MCF 10A (cell line): ENCODE results near the gene STARD13. TPM values are rescaled to one million over a fixed set of nuclear protein-coding genes. Genes with fewer than 3 reads are reported as not detected.

Experiments
- BruUV-seq: library from RNA; stranded (reverse); fragments of 400-500 nt; replicated peaks from 2 replicates; lab custom pipeline; 2021; lab: Mats Ljungman, UMichigan
- CTCF ChIA-PET: fragments of 300-600 bp; sonication (Branson Sonifier 250); formaldehyde crosslinking; extraction: SDS; loops from one replicate; lab custom pipeline; 2021; ENCODE audit warnings: antibody characterized with exemption, inconsistent platforms; lab: Yijun Ruan, JAX
- POLR2A ChIA-PET: fragments of 300-600, 350-650 bp; sonication (Branson Sonifier 250); formaldehyde crosslinking; extraction: SDS; loops from one replicate; lab custom pipeline; 2020; ENCODE audit warnings: antibody characterized with exemption, inconsistent platforms; lab: Yijun Ruan, JAX
- DNase-seq: peaks from one replicate; pipeline ENCODE4 v3.0.0-alpha.2; 2018; ENCODE audit not compliant: unreplicated experiment
- H3K27ac Mint-ChIP-seq: one replicate; pipeline ENCODE4 v1.8.0; 2022; ENCODE audit warnings: mild to moderate bottlenecking, low read depth, mixed read lengths; ENCODE audit not compliant: unreplicated experiment
- H3K27me3 Mint-ChIP-seq: one replicate; pipeline ENCODE4 v1.8.0; 2022; ENCODE audit warnings: mixed read lengths; ENCODE audit not compliant: insufficient read depth, unreplicated experiment
- H3K36me3 Mint-ChIP-seq: one replicate; pipeline ENCODE4 v1.8.0; 2022; ENCODE audit warnings: mild to moderate bottlenecking, moderate library complexity, mixed read lengths; ENCODE audit not compliant: insufficient read depth, unreplicated experiment
- H3K4me1 Mint-ChIP-seq: one replicate; pipeline ENCODE4 v1.8.0; 2022; ENCODE audit warnings: mixed read lengths; ENCODE audit not compliant: insufficient read depth, unreplicated experiment
- H3K4me3 Mint-ChIP-seq: one replicate; pipeline ENCODE4 v1.8.0; 2022; ENCODE audit warnings: mild to moderate bottlenecking, moderate library complexity, mixed read lengths; ENCODE audit not compliant: unreplicated experiment
- H3K9me3 Mint-ChIP-seq: one replicate; pipeline ENCODE4 v1.8.0; 2022; ENCODE audit warnings: mixed read lengths; ENCODE audit not compliant: unreplicated experiment
- CTCF ChIP-seq: fragments of 200-600 bp; IDR thresholded peaks from one replicate; pipeline ENCODE4 v1.8.0; 2022; ENCODE audit warnings: antibody characterized with exemption, mild to moderate bottlenecking; ENCODE audit not compliant: unreplicated experiment
- intact Hi-C: fragments of 100-400 bp; cut with micrococcal nuclease; formaldehyde crosslinking; loops from 2 replicates; pipeline ENCODE4 v1.14.1; 2022
- total RNA-seq: library from RNA; stranded (reverse); gene quantifications from 2 replicates; pipeline ENCODE4 v1.2.3, GENCODE V29; 2022

The STARD13 gene
- total RNA-seq, 1 experiment from 2014 or later, result 31.9 TPM

GRCh38 chr13:33328701-33329100, 43.1 kb upstream of the STARD13 start:
- no TSS peak for BruUV-seq
- H3K9me3 Mint-ChIP-seq, result no peaks in the 10 kb centered on the region
- ChIA-PET POLR2A (no interaction called here), CTCF (interaction anchor here (0.5 to 0.8 kb wide), 3 partner anchors 14 to 42 kb away, joined by 3 to 4 read pairs (median 3); no protein-coding TSS in a partner anchor)
- intact Hi-C loops, result no loop called here
- no peaks in the 10 kb centered on the region for H3K4me1 Mint-ChIP-seq
- no peaks in the 10 kb centered on the region for H3K27me3 Mint-ChIP-seq
- no peaks in the 10 kb centered on the region for H3K36me3 Mint-ChIP-seq
- peak; percentile 12 for DNase-seq
- no peak overlapping the region for H3K27ac Mint-ChIP-seq
- TF ChIP-seq CTCF, result no peak
- no peak overlapping the region for H3K4me3 Mint-ChIP-seq

GRCh38 chr13:33326723-33327122, 41.2 kb upstream of the STARD13 start:
- no peak for DNase-seq
- POLR2A ChIA-PET, result interaction anchor here (0.6 kb wide), 2 partner anchors 119 to 473 kb away, joined by 4 read pairs; no protein-coding TSS in a partner anchor
- H3K4me3 Mint-ChIP-seq, result no peak overlapping the region
- BruUV-seq, result no TSS peak
- intact Hi-C loops, result no loop called here
- no peaks in the 10 kb centered on the region for H3K36me3 Mint-ChIP-seq
- TF ChIP-seq CTCF, result no peak
- H3K9me3 Mint-ChIP-seq, result no peaks in the 10 kb centered on the region
- H3K27me3 Mint-ChIP-seq, result no peaks in the 10 kb centered on the region
- H3K27ac Mint-ChIP-seq, result no peak overlapping the region
- no peaks in the 10 kb centered on the region for H3K4me1 Mint-ChIP-seq
- CTCF ChIA-PET, result no interaction called here

- intact Hi-C loops, result no loop called here
- H3K27ac Mint-ChIP-seq, result no peak overlapping the region
- H3K27me3 Mint-ChIP-seq, result no peaks in the 10 kb centered on the region
- ChIA-PET POLR2A (interaction anchor here (0.6 kb wide), 1 partner anchor 119 kb away, joined by 4 read pairs; no protein-coding TSS in a partner anchor), CTCF (no interaction called here)
- no peaks in the 10 kb centered on the region for H3K9me3 Mint-ChIP-seq
- no peaks in the 10 kb centered on the region for H3K36me3 Mint-ChIP-seq
- TF ChIP-seq CTCF, result no peak
- DNase-seq, result no peak
- no TSS peak for BruUV-seq
- H3K4me3 Mint-ChIP-seq, result no peak overlapping the region
- no peaks in the 10 kb centered on the region for H3K4me1 Mint-ChIP-seq
These were observed 40.7 kb upstream of the STARD13 start for GRCh38 chr13:33326246-33326645.

- H3K9me3 Mint-ChIP-seq, result no peaks in the 10 kb centered on the region
- TF ChIP-seq CTCF, result no peak
- no peak overlapping the region for H3K27ac Mint-ChIP-seq
- intact Hi-C loops, result no loop called here
- no peak overlapping the region for H3K4me3 Mint-ChIP-seq
- no peaks in the 10 kb centered on the region for H3K4me1 Mint-ChIP-seq
- POLR2A ChIA-PET, result interaction anchor here (1.0 kb wide), 1 partner anchor 96 kb away, joined by 3 read pairs; no protein-coding TSS in a partner anchor
- H3K36me3 Mint-ChIP-seq, result no peaks in the 10 kb centered on the region
- H3K27me3 Mint-ChIP-seq, result no peaks in the 10 kb centered on the region
- DNase-seq, result no peak
- CTCF ChIA-PET, result no interaction called here
- no TSS peak for BruUV-seq
These were observed 38.4 kb upstream of the STARD13 start for GRCh38 chr13:33323801-33324510.
